Measurements from ENCODE around the gene KAT6B.

Gene KAT6B

DNA sequence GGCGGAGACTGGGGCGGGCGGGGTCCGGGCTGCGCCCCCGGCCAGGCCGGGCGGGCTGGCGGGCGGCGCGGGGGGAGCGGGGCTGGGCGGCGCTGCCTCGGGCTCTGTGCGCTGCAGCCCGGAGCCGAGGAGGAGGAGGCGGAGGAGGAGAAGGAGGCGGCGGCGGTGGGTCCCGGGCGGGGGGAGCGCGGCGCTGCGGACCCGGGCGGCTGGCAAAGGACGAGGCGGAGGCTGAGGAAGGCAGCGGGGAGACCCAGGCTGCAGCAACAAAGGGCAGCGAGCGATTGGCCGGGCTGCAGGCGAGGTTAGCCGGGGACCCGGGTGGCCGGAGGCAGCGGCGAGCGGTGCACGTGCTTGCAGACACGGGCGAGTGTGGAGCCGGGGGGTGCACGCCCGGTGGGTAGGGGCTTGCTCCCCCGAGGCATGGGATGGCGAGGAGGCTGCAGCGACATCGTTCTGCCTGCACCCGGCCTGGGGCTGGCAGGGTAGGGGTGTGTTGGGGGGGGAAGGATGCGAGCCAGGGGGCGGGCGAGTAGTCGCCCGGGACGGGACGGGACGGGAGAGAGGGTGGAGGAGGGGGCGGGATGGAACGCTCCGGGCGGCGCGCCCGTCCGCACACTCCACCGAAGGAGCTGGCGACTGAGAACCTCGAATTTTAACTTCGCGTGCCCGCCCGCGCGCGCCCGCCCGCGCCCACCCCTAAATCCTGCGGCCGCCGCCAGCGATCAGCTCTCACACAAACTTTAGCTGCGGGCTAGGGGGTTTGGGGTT, 844 bp upstream of the KAT6B start (continued):
- TF ChIP-seq, protein P1, sequence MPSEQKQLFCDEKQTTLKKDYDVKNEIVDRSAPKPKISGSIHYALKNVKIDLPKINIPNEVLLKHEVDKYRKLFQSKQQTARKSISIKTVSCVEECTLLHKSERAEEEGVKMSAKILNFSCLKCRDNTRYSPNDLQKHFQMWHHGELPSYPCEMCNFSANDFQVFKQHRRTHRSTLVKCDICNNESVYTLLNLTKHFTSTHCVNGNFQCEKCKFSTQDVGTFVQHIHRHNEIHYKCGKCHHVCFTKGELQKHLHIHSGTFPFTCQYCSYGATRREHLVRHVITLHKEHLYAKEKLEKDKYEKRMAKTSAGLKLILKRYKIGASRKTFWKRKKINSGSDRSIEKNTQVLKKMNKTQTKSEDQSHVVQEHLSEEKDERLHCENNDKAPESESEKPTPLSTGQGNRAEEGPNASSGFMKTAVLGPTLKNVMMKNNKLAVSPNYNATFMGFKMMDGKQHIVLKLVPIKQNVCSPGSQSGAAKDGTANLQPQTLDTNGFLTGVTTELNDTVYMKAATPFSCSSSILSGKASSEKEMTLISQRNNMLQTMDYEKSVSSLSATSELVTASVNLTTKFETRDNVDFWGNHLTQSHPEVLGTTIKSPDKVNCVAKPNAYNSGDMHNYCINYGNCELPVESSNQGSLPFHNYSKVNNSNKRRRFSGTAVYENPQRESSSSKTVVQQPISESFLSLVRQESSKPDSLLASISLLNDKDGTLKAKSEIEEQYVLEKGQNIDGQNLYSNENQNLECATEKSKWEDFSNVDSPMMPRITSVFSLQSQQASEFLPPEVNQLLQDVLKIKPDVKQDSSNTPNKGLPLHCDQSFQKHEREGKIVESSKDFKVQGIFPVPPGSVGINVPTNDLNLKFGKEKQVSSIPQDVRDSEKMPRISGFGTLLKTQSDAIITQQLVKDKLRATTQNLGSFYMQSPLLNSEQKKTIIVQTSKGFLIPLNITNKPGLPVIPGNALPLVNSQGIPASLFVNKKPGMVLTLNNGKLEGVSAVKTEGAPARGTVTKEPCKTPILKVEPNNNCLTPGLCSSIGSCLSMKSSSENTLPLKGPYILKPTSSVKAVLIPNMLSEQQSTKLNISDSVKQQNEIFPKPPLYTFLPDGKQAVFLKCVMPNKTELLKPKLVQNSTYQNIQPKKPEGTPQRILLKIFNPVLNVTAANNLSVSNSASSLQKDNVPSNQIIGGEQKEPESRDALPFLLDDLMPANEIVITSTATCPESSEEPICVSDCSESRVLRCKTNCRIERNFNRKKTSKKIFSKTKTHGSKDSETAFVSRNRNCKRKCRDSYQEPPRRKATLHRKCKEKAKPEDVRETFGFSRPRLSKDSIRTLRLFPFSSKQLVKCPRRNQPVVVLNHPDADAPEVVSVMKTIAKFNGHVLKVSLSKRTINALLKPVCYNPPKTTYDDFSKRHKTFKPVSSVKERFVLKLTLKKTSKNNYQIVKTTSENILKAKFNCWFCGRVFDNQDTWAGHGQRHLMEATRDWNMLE (tag by site-specific recombination; conservative IDR thresholded peaks at IDR 0.05; ENCODE audit: low read depth), result peak; percentile 36
- TF ChIP-seq ZNF514 (tag by site-specific recombination; IDR thresholded peaks at IDR 0.05) (no peak), ZNF341 (tag by site-specific recombination; IDR thresholded peaks at IDR 0.05; ENCODE audit: low read depth) (peak; percentile 75), REPIN1 (tag by site-specific recombination; IDR thresholded peaks at IDR 0.05; ENCODE audit: low read depth) (peak; percentile 65; the same call in 1 of the 2 replicates), ZNF544 (tag by site-specific recombination; IDR thresholded peaks at IDR 0.05) (no peak), MZF1 (tag by site-specific recombination; IDR thresholded peaks at IDR 0.05; ENCODE audit: borderline replicate concordance) (peak; percentile 74; the same call in 1 of the 2 replicates), ZBTB17 (tag by site-specific recombination; IDR thresholded peaks at IDR 0.05) (peak; percentile 97), ZNF324 (tag by site-specific recombination; IDR thresholded peaks at IDR 0.05) (peak; percentile 94), HOXD13 (CRISPR knock-in tag; IDR thresholded peaks at IDR 0.05; ENCODE audit: borderline replicate concordance) (no peak), ZNF473 (tag by site-specific recombination; IDR thresholded peaks at IDR 0.05) (no peak), ZNF132 (tag by site-specific recombination; IDR thresholded peaks at IDR 0.05; ENCODE audit: borderline replicate concordance) (no peak), TCF7L2 (IDR thresholded peaks at IDR 0.05; ENCODE audit: borderline replicate concordance, low read depth, low read length) (no peak), ZNF530 (tag by site-specific recombination; IDR thresholded peaks at IDR 0.05; ENCODE audit: low read depth) (no peak), ZNF248 (tag by site-specific recombination; IDR thresholded peaks at IDR 0.05) (no peak), ZBTB20 (tag by site-specific recombination; IDR thresholded peaks at IDR 0.05) (peak; percentile 83), ZNF175 (tag by site-specific recombination; IDR thresholded peaks at IDR 0.05) (no peak), ZNF791 (tag by site-specific recombination; IDR thresholded peaks at IDR 0.05) (no peak), ZNF677 (tag by site-specific recombination; IDR thresholded peaks at IDR 0.05) (no peak), PRDM1 (tag by site-specific recombination; IDR thresholded peaks at IDR 0.05) (0 out of 2 replicates have a peak, but pooled peaks have one; percentile 6), ZNF23 (tag by site-specific recombination; IDR thresholded peaks at IDR 0.05; ENCODE audit: borderline replicate concordance) (no peak)
- TF ChIP-seq, protein P2, sequence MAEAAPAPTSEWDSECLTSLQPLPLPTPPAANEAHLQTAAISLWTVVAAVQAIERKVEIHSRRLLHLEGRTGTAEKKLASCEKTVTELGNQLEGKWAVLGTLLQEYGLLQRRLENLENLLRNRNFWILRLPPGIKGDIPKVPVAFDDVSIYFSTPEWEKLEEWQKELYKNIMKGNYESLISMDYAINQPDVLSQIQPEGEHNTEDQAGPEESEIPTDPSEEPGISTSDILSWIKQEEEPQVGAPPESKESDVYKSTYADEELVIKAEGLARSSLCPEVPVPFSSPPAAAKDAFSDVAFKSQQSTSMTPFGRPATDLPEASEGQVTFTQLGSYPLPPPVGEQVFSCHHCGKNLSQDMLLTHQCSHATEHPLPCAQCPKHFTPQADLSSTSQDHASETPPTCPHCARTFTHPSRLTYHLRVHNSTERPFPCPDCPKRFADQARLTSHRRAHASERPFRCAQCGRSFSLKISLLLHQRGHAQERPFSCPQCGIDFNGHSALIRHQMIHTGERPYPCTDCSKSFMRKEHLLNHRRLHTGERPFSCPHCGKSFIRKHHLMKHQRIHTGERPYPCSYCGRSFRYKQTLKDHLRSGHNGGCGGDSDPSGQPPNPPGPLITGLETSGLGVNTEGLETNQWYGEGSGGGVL (tag by site-specific recombination; IDR thresholded peaks at IDR 0.05), result peak; percentile 98
- TF ChIP-seq, protein P3, sequence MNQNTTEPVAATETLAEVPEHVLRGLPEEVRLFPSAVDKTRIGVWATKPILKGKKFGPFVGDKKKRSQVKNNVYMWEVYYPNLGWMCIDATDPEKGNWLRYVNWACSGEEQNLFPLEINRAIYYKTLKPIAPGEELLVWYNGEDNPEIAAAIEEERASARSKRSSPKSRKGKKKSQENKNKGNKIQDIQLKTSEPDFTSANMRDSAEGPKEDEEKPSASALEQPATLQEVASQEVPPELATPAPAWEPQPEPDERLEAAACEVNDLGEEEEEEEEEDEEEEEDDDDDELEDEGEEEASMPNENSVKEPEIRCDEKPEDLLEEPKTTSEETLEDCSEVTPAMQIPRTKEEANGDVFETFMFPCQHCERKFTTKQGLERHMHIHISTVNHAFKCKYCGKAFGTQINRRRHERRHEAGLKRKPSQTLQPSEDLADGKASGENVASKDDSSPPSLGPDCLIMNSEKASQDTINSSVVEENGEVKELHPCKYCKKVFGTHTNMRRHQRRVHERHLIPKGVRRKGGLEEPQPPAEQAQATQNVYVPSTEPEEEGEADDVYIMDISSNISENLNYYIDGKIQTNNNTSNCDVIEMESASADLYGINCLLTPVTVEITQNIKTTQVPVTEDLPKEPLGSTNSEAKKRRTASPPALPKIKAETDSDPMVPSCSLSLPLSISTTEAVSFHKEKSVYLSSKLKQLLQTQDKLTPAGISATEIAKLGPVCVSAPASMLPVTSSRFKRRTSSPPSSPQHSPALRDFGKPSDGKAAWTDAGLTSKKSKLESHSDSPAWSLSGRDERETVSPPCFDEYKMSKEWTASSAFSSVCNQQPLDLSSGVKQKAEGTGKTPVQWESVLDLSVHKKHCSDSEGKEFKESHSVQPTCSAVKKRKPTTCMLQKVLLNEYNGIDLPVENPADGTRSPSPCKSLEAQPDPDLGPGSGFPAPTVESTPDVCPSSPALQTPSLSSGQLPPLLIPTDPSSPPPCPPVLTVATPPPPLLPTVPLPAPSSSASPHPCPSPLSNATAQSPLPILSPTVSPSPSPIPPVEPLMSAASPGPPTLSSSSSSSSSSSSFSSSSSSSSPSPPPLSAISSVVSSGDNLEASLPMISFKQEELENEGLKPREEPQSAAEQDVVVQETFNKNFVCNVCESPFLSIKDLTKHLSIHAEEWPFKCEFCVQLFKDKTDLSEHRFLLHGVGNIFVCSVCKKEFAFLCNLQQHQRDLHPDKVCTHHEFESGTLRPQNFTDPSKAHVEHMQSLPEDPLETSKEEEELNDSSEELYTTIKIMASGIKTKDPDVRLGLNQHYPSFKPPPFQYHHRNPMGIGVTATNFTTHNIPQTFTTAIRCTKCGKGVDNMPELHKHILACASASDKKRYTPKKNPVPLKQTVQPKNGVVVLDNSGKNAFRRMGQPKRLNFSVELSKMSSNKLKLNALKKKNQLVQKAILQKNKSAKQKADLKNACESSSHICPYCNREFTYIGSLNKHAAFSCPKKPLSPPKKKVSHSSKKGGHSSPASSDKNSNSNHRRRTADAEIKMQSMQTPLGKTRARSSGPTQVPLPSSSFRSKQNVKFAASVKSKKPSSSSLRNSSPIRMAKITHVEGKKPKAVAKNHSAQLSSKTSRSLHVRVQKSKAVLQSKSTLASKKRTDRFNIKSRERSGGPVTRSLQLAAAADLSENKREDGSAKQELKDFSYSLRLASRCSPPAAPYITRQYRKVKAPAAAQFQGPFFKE (tag by site-specific recombination; IDR thresholded peaks at IDR 0.05; ENCODE audit: borderline replicate concordance), result 0 out of 2 replicates have a peak, but pooled peaks have one; percentile 70
- TF ChIP-seq, protein P4, sequence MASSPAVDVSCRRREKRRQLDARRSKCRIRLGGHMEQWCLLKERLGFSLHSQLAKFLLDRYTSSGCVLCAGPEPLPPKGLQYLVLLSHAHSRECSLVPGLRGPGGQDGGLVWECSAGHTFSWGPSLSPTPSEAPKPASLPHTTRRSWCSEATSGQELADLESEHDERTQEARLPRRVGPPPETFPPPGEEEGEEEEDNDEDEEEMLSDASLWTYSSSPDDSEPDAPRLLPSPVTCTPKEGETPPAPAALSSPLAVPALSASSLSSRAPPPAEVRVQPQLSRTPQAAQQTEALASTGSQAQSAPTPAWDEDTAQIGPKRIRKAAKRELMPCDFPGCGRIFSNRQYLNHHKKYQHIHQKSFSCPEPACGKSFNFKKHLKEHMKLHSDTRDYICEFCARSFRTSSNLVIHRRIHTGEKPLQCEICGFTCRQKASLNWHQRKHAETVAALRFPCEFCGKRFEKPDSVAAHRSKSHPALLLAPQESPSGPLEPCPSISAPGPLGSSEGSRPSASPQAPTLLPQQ (tag by site-specific recombination; IDR thresholded peaks at IDR 0.05), result peak; percentile 89
- TF ChIP-seq, protein P5, sequence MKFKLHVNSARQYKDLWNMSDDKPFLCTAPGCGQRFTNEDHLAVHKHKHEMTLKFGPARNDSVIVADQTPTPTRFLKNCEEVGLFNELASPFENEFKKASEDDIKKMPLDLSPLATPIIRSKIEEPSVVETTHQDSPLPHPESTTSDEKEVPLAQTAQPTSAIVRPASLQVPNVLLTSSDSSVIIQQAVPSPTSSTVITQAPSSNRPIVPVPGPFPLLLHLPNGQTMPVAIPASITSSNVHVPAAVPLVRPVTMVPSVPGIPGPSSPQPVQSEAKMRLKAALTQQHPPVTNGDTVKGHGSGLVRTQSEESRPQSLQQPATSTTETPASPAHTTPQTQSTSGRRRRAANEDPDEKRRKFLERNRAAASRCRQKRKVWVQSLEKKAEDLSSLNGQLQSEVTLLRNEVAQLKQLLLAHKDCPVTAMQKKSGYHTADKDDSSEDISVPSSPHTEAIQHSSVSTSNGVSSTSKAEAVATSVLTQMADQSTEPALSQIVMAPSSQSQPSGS (tag by site-specific recombination; IDR thresholded peaks at IDR 0.05; ENCODE audit: low read depth), result no peak

All from HEK293 (cell line).